Activated CD8-positive, alpha-beta memory T cell treated with anti-CD3 and anti-CD28 coated beads, Interleukin-2, amount 50 U/mL, for 48 hours (primary cell): ENCODE results near the gene CDRT4.

Source experiments
- DNase-seq: peaks from one replicate; pipeline ENCODE4 v3.0.0-alpha.2; 2020

CDRT4 gene

DNA sequence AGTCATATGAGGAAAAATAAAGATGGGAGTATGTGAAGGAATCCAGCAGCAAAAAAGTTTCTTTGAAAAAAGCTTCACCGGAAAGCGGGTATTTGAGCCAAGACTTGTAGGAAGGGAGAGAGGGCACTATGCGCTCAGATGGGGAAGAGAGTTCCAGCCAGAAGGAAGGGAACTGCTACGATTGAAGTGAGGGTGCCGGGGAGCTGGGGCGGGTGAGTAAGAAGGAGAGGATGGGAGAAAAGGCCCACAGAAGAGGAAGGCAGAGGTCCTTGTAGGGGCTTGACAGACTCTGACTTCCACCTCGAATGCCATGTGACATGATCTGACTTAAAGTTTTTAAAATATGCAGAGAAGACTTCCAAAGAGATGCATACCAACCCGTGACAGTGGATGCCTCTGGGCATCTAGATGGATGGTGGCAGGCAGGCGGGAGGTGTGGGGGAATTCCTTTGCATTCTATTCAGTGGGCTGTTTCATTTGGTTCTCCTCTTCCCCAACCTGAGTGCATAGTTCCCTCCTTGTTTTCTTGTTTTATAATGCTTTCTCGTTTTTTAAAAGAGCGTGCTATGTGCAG, 44.9 kb downstream of the CDRT4 start:
- no peak for DNase-seq

GRCh38 chr17:15418781-15419180, 48.6 kb downstream of the CDRT4 start:
- no peak for DNase-seq

- DNase-seq, result no peak
These were observed 52.7 kb downstream of the CDRT4 start for GRCh38 chr17:15414532-15415306.

GRCh38 chr17:15413101-15413771, 54.2 kb downstream of the CDRT4 start:
- DNase-seq, result no peak

- no peak for DNase-seq
These were observed 54.8 kb downstream of the CDRT4 start for GRCh38 chr17:15412606-15413005.

DNA sequence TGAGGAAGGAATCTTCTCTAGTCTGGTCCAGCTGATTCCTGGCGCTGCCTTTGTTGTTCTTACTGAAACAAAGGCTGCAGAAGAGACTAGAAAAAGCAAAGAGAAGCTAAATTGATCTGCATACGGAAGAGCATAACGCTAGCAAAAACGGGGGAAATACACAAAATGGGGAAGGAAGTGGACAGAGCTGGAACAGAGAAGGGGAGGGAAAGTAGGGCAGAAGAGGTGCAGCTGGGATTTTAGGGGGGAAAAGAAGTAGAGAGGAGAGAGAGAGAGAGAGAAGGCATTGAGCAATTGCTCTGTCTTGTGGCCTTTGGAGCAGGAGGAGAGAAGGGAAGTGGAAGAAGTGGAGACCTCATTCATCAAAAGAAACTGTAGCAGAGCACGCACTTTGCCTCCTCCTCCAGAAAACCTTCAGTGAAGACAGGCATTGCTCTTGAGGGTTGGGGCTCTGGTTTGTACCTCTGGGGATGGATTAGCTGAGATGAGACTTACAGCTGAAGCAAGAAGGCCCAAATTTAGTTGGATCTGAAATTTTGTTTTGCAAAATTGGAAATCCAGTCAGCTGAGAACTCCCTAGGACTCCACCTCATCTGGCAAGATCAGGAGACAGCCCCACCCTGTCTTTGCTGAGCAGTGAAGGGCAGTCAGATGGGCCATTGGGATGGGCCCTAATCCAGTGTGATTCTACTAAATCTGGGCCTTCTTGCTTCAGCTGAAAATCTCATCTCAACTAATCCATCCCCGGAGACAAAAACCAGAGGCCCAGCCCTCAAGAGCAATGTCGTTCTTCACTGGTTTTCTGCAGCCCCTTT, 55.8 kb downstream of the CDRT4 start:
- DNase-seq, result no peak

DNA sequence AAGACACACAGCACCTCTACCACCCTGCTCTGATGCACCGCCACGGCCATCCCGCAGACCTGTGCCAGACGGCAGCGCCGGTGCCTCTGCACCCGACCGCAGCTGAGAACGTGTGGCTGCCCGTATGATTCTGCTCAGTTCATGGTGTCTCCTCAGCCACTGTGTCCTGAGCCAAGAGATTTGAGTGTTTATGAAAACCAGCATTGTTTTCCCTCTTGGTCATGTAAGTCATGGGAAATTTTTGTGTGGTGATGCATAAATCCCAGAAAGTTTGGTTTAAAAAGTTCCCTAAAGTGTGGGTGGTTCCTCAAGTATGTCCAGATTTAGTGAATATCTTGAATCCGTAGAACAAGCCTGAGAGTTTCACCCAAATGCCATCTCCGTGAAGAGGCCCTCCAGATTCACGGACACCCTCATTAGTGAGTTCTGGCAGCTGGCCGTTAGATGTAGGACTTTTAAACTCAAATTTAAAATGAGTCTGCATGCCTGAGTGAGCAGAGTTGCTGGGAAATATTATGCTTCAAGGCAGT, 57.6 kb downstream of the CDRT4 start:
- no peak for DNase-seq

DNA sequence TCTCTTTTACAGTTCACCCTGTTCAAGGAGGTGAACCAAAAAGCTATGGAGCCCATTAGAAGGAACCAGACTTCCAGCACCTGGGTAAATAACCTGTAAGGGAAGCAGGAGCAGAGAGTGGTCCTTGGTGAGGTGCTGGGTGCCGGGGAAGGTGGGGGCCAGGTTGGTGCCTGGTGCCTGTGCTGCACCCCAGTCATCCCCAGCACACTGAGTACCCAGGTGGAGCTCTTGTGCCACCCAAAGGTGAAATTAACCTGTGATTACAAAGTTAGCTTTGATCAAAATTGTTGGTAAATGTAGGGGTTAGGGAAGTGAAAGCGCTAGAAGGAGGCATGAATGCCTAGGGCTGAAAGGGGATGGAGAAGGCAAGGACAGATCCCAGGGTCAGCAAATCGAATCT, 58.6 kb downstream of the CDRT4 start:
- no peak for DNase-seq

DNA sequence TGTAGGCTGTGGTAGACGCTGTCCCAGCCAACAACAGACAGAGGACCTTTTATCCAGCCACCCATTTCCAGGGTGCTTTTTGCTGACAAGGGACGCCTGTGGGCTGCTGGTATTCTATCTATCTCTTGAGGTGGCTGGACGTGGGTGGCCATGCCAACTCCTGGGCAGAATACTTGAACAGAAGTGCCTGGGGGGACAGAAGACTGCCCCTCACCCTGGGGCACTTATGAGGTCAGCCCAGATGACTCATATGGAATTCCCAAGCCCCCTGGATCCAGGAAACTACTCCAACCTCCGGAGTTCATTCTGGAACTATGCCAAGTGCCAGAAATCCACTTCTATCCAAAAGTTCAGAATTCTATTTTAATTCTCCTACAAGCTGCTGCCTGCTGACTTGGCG, 61.3 kb downstream of the CDRT4 start:
- no peak for DNase-seq

- no peak for DNase-seq
These were observed 62.4 kb downstream of the CDRT4 start for GRCh38 chr17:15405058-15405415.

DNA sequence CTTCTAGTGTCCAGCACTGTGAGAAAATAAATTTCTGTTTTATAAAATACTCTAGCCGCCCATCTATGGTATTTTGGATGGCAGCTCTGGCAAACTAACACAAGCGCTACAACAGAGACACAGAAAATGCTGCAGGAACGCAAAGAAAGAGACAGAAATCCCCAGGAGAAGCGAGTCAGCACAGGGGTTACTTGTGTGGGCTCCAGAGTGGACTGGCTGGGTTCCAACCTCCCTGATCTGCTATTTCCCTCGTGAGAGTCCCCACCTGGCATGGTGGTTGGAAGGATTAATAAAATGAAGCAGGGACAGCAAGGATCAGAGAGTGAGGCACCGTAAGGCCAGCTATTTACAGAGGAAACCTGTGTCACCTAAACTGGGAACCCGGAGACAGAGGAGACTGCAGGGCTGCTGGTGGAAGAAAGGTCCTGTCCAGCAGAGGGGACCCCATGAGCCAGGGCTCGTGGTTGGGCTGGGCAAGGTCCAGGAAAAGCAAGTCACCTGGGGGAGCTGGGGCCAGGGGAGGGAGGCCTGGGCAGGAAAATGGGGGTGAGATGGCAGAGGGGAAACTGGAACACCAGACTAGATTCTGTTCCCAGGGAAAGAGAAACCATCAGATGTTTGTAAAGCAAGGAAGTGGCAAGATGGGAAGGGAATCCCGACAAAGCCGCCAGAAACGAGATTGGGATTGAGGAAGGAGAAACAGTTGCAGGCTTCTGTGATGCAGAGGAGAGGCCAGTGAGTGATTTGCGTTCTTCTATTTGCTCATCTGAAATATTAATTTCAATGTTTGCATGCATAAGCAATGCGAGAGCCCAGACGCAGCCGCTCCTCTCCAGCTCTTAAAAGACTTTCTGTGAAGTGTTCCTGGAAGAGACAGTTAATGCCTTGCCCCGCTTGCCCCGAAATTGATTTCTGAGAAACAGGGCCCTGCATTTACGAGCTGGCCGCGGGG, 63.0 kb downstream of the CDRT4 start:
- DNase-seq, result no peak

DNA sequence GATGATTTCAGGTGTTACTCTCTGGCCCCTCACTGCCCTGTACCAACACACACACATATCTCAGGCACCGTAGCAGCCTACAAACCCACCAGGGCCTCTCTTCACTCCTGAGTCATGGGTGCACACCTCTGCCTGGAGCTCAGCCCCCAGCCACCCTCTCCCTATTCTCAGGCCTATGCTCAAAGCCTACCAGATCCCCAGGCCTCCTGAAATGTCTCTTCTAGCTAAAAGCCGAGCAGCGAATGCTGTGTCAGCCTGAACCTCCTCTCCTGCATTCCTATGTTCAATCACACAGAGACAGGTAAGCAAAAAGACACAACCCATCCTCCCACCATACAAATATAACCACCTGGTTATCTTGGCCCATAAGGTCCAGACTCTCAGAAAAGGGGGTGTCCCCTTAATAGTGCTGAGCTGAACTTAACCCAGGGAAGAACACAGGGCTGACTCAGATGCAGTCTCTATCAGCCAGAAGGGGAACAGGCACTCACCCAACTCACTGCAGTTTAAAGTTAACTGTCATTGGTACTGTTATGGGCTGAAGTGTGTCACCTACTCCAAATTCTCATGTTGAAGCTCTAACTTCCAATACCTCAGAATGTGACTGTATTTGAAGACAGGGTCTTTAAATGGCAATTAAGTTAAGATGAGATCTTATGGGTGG, 64.0 kb downstream of the CDRT4 start:
- DNase-seq, result no peak

DNA sequence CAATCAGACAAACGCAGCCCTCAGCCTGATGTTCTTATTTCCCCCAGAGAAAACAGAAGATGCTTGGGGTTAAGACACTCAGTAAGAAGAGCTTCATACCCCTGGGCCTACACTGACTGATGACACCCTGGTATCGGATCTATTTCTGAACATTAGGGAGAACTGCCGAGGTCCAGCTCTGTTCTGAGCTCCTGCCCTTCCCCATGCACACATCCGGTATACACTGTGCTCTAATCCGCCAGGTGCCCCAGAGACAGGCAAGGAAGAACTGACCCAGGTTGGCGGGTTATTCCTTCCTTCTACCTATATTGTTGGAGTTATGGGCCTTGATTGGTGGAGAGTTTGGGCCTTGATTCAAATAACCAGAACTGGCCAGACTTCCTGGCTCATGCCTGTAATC, 68.0 kb downstream of the CDRT4 start:
- DNase-seq, result no peak

- DNase-seq, result no peak
These were observed 68.6 kb downstream of the CDRT4 start for GRCh38 chr17:15398736-15399331.

DNA sequence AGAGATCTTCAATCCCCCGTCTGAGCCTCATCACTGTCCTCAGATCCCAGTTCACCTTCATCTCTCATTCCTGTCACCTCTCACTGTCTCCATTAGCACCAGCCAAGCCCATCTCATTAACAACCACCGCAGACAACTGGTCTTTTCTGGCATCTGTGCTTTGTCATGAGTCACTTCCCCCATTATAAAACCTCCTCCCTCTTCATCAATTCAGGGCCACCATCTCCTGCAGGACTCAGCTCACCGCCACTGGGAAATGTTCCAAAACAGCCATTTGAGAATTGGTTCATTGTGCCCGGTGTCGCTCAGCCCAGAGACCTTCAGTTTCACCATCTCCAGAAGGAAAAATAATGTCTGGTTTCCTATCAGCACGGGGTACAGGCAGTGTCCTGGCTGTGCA, 69.1 kb downstream of the CDRT4 start:
- no peak for DNase-seq

DNA sequence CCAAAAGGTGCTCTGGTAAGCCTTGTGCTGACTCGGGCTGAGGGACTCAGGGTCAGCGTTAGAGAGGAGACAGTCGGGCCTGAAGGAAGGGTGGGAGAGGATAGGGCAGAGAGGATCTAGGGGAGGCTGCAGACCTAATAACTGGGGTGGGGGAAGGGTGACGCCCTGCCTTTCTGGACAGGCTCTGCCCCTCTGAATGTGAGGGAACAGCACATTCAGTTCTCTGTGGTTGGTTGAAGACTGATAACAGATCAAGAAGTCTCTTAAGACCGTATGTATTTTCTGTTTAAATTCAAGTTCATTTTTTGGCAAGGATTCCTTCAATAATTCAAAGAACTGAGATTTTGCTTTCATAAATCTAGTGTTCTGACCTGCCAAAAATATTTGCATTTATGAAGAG, 69.8 kb downstream of the CDRT4 start:
- no peak for DNase-seq

- DNase-seq, result no peak
These were observed 72.3 kb downstream of the CDRT4 start for GRCh38 chr17:15395091-15395490.

GRCh38 chr17:15393414-15393813, 74.0 kb downstream of the CDRT4 start:
- no peak for DNase-seq

DNA sequence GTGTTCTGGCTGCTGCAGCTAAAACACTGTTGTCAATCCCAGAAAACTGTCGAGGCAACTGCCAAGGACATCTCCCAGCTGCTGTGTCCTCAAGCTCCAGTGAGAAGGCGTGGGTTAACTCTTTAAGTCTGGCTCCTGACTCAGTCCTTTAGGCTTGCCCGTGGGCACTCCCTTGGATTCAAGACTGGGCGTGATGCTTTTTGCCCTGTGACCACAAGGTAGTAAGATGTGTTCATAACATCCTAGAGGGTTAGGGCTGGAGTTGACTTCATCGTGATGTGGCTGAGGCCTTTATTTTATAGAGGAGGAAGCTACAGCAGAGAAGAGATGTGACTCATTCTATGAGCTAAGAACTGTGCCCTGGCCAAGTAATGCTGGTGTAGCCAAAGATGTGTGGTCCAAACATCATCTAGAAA, 75.1 kb downstream of the CDRT4 start:
- no peak for DNase-seq

DNA sequence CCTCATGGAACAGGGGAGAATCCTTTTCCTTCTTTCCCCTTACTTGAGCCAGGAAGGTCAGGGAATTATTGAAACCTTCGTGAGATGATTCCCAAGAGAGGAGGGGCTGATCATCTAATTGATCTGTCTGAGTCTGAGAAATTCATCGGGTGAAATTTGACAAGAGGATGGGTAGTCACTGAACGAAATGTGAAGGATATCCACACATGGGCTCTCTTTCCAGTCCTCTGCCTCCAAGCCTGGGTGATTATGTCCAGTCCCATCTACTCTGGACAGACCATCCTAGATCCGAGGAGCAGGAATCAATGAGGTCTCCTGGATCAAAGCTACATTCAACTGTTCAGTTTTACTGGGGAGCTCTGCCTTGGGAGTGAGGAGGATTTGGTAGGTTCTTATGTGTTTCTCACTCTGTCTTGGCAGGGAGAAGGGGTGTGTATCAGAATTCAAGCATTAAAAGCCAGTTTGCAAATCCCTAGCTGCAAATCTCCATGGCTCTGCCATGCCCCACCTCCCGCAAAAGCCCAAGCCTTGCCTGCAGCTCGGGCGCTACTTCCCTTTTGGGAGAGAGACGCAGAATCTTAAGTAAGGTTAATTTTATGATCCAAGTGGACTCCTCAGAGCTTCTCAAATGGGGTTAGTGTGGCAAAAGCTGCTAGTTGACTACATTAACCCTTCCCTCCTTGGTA, 78.9 kb downstream of the CDRT4 start:
- no peak for DNase-seq
